Subcutaneous abdominal adipose tissue (tissue), 5 donors: ENCODE results near the gene BHLHA15.

Source experiments
- H3K27ac ChIP-seq: one replicate; pipeline ENCODE4 v1.7.0; 2013; ENCODE audit warnings: low read depth, mild to moderate bottlenecking, inconsistent platforms, low read length, moderate library complexity
- H3K27me3 ChIP-seq, 5 donors: one replicate each; pipeline ENCODE4 v1.7.0; 2013; ENCODE audit warnings: low read length in 5 of 5, inconsistent platforms in 1 of 5; ENCODE audit not compliant: control insufficient read depth in 5 of 5, insufficient read depth in 4 of 5
- H3K36me3 ChIP-seq, 5 donors: one replicate each; pipeline ENCODE4 v1.7.0; 2013; ENCODE audit warnings: low read length in 5 of 5; ENCODE audit not compliant: control insufficient read depth in 5 of 5, insufficient read depth in 5 of 5
- H3K4me1 ChIP-seq, 5 donors: one replicate each; pipeline ENCODE4 v1.7.0; 2013; ENCODE audit warnings: low read length in 5 of 5, mild to moderate bottlenecking in 3 of 5, moderate library complexity in 1 of 5; ENCODE audit not compliant: control insufficient read depth in 5 of 5, insufficient read depth in 5 of 5
- H3K4me3 ChIP-seq, 5 donors: one replicate each; pipeline ENCODE4 v1.7.0; 2013; ENCODE audit warnings: low read length in 5 of 5, low read depth in 1 of 5
- H3K9ac ChIP-seq, 5 donors: one replicate each; pipeline ENCODE4 v1.7.0; 2013; ENCODE audit warnings: low read length in 5 of 5, mild to moderate bottlenecking in 4 of 5, moderate library complexity in 3 of 5
- H3K9me3 ChIP-seq, 5 donors: one replicate each; pipeline ENCODE4 v1.7.0; 2013; ENCODE audit warnings: low read length in 5 of 5; ENCODE audit not compliant: control insufficient read depth in 5 of 5
- donor health status: healthy.
- donor health status: healthy.
- donor health status: healthy.
- donor health status: healthy.
- donor health status: healthy.

The BHLHA15 gene

DNA sequence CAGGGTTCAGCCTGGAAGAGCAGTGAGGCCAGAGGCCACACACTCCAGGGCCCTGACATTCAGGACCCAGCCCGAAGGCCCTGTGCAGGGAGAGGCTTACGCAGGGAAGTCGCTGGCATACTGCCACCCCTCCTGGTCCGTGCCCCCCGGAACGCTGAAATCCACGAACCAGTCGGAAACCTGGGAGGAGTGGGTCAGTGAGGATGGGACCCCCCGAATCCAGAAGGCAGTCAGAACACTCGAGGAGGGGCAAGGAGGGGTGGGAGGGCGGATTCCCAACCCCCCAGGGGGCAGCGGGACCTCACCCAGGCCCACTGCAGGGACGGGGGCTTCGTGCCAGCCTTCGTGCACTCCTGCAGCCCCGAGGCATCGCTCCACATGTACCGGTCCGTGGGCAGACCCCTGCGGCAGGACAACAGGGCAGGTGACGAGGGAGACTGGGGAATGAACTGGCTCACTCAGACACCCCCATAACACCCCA lies 13.5 kb downstream of the BHLHA15 start:
- Histone ChIP-seq H3K27ac (no peak overlapping the region), H3K4me3 (no peak overlapping the region), H3K36me3 (peaks cover 0 to 80% (median 60%) of the 10 kb centered on the region in 5 donors), H3K9me3 (no peaks in the 10 kb centered on the region), H3K4me1 (no peaks in the 10 kb centered on the region), H3K9ac (no peak overlapping the region), H3K27me3 (no peaks in the 10 kb centered on the region)

DNA sequence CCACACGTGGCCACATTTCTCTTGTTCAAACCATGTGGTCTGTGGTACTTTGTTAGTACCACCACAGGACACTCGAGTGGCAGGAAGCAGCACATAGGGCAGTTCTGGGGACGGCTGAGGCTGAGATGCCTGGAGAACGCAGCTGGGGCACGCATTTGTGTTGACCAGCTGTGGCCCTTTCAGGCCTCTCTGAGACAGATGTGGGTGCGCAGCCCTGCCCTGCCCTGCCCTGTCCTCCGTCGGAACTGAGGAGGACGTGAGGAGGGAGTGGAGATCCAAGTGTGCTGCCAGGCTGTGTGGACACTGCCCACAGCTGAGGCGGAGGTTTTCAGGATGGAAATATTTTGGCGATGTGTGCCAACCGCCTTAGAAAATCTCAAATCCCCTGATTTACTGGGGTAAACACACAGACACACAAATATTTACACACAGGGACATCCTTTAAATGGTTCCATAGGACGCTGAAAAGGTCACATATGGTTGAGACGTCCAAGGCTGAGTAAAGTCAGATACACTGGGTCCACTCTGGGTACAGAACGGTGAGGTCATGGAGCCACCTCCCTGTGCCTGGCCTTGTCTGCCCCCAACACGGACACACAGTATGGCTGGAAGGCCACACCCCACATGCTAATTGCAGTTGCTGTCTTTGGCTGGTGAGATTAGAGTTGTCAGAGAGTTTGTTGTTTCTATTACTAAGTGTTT lies 14.8 kb downstream of the BHLHA15 start:
- no peak overlapping the region for H3K9ac ChIP-seq
- no peak overlapping the region for H3K27ac ChIP-seq
- H3K4me3 ChIP-seq: no peak overlapping the region
- H3K9me3 ChIP-seq: no peaks in the 10 kb centered on the region
- no peaks in the 10 kb centered on the region for H3K27me3 ChIP-seq
- peaks cover 0 to 90% (median 64%) of the 10 kb centered on the region in 5 donors for H3K36me3 ChIP-seq
- no peaks in the 10 kb centered on the region for H3K4me1 ChIP-seq

DNA sequence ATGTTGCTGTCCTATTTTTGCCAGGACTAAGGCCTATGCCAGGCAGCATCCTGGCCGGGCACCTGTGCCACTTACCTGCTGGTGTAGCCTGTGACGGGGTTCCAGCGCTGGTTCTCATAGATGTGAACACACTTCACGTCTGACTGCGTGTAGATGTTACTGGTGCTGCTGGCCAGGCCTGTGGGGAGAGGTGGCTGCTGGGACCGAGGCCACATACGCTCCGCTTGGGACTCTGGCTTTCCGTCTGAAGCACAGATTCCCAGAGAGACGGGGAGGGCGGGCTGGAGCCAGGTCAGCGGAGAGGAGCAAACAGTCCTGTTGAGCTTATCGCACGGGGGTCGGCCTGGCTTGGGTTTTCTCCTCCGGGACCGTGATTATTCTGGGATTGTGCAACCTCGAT lies 16.7 kb downstream of the BHLHA15 start:
- no peaks in the 10 kb centered on the region for H3K9me3 ChIP-seq
- no peaks in the 10 kb centered on the region for H3K27me3 ChIP-seq
- no peaks in the 10 kb centered on the region for H3K4me1 ChIP-seq
- peaks cover 0 to 86% (median 62%) of the 10 kb centered on the region in 5 donors for H3K36me3 ChIP-seq
- no peak overlapping the region for H3K9ac ChIP-seq
- no peak overlapping the region for H3K27ac ChIP-seq
- no peak overlapping the region for H3K4me3 ChIP-seq

DNA sequence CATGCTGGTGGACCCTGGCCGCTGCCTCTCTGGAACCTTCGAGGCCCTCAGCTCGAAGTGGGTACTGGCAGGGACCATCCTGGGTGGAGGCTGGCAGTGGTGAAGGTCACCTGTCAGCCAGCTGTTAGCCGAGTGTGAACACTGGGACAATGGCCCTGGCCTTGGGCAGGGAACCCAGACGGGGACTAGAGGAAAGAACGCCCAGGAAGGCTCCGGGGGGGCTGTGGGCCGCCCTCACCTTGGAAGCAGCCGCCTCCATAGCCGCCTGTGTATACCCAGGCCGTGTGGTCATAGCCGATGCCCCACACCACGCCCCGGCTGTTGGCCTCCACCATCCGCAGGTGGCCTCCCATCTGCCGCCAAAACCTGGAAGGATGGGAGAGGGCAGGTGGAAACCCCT lies 17.6 kb downstream of the BHLHA15 start:
- Histone ChIP-seq H3K36me3 (peaks cover 0 to 89% (median 69%) of the 10 kb centered on the region in 5 donors), H3K9me3 (no peaks in the 10 kb centered on the region), H3K9ac (no peak overlapping the region), H3K4me3 (no peak overlapping the region), H3K27ac (no peak overlapping the region), H3K4me1 (no peaks in the 10 kb centered on the region), H3K27me3 (no peaks in the 10 kb centered on the region)

DNA sequence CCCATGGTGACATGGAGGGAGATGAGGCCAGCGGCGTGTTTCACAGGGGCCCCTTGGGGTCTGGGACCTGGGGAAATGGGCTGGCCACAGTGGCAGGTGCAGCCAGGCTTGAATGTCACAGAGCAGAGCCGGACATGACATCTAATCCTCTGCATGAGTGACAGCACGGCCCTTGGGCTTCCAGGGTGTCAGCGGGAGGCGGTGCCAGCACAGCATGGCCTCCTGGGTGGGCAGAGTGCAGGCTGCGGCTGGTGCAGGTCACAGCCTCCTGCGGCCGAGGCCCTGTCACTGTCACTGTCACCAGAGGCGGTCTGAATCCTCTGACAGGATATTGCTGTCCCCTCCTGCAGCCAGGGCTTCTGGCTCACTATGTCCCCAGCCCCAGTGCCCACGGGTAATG lies 18.2 kb downstream of the BHLHA15 start:
- peaks cover 0 to 87% (median 70%) of the 10 kb centered on the region in 5 donors for H3K36me3 ChIP-seq
- no peak overlapping the region for H3K27ac ChIP-seq
- H3K9me3 ChIP-seq: no peaks in the 10 kb centered on the region
- no peak overlapping the region for H3K9ac ChIP-seq
- H3K4me3 ChIP-seq: no peak overlapping the region
- no peaks in the 10 kb centered on the region for H3K4me1 ChIP-seq
- no peaks in the 10 kb centered on the region for H3K27me3 ChIP-seq

DNA sequence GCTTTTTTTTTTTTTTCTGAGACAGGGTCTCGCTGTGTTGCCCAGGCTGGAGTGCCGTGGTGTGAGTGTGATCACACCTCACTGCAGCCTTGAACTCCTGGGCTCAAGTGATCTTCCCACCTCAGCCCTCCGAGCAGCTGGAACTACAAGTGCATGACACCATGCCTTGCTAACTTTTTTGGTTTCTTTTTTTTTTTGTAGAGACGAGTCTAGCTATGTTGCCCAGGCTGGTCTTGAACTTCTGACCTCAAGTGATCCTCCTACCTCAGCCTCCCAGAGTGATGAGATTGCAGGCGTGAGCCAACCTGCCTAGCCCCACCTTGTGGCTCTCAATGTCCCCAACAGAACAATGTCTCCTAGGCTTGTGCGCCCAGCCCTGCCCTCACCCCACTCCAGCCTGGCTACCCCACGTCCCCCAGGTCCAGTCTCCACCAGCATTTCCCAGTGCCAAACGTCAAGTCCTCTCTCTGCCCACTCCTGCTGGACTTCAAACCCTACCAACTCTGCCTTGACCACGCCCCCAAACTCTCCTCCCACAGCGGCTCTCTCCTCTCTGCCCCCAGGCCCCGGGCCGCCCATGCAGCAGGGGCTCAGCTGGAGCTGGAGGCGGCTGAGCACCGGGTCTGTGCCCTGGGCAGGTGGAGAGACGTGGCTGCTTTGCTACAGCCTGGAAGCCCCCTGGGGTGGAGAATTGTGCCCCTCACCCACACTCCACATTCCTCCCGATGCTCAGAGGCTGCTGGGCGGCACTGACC lies 18.9 kb downstream of the BHLHA15 start:
- Histone ChIP-seq H3K4me1 (no peaks in the 10 kb centered on the region), H3K9me3 (no peaks in the 10 kb centered on the region), H3K27me3 (no peaks in the 10 kb centered on the region), H3K9ac (no peak overlapping the region), H3K4me3 (no peak overlapping the region), H3K27ac (no peak overlapping the region), H3K36me3 (peaks cover 0 to 84% (median 65%) of the 10 kb centered on the region in 5 donors)

DNA sequence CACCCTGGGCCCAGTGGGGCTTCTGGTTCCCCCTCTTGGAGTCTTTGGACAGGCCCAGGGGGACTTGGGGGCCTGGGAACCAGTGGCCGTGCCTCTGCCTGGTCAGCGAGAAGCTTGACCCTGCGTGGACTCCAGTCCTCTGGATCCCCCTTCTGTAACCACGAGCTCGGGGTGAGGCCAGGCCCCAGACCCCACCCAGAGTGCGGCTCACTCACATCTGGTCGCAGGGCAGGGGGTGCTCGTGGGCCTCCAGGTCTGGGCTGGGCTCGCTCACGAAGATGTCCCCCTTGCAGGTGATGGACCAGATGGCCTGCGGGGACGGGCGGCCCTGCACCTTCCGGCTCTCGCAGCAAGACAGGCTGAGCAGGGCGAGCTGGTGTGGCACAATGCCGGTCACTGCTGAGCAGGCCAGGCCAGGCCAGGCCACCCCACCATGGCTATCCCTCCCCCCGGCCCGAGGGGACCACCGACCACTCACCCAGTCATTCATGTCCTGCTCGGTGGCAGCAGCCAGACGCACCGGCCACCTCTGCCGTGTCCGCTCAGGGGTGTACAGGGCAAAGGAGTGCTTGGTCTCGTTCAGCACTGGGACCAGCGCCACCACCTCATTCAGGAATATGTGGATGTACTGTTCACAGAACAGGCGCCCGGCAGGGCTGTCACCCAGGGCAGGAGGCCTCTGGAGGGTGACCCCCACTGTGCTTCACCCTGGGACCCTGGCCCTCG lies 19.7 kb downstream of the BHLHA15 start:
- Histone ChIP-seq H3K27ac (no peak overlapping the region), H3K36me3 (peaks cover 0 to 81% (median 63%) of the 10 kb centered on the region in 5 donors), H3K9ac (no peak overlapping the region), H3K9me3 (no peaks in the 10 kb centered on the region), H3K4me3 (no peak overlapping the region), H3K4me1 (no peaks in the 10 kb centered on the region), H3K27me3 (no peaks in the 10 kb centered on the region)

DNA sequence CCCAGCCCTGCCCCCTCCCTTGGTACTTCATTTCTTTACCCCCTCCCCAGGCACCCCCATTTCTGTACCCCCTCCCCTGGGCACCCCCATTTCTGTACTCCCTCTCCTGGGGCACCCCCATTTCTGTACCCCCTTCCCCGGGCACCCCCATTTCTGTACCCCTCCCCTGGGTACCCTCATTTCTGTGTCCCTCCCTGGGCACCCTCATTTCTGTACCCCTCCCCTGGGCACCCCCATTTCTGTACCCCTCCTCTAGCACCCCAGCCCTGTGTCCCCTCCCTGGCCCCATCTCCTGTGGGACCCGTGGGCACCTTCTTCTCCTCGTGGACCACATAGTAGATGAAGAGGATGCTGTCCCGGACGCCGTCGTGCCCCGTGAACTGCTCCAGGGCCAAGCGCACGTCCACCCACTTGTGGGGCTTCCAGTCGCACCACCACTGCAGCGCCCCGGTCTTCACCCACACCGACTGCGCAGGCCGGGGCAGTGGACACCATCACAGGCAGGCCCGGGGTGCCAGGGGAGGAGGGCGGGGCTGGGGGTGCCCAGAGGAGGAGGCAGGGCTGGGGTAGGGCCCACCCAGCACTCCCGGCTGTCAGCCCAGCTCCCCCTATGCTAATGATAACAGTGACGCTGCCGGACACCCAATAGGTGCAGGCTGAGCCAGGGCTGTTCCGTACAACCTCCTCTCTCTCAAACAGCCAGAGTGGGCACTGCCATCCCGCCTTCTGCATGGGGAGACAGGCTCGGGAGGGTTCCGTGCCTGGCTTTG lies 20.4 kb downstream of the BHLHA15 start:
- peaks cover 0 to 81% (median 65%) of the 10 kb centered on the region in 5 donors for H3K36me3 ChIP-seq
- H3K4me1 ChIP-seq: no peaks in the 10 kb centered on the region
- H3K9me3 ChIP-seq: no peaks in the 10 kb centered on the region

DNA sequence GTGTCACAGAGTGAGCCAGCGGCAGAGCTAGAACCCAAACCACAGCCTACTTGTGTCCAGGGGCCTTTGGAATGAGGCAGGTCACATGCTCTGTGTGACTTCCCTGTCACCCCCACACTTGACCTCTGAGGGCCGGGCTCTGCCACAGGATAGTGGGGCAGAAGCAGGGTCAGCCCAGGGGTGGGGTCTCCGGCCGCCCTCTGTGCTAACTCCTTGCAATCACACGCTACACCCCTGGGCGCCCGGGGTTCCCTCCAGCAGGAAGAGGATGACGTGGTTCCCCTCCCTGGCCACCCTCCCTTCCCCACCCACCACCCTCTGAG lies 21.0 kb downstream of the BHLHA15 start:
- Histone ChIP-seq H3K9me3 (no peaks in the 10 kb centered on the region), H3K9ac (no peak overlapping the region), H3K27ac (no peak overlapping the region), H3K4me1 (no peaks in the 10 kb centered on the region), H3K4me3 (no peak overlapping the region), H3K36me3 (peaks cover 0 to 81% (median 68%) of the 10 kb centered on the region in 5 donors), H3K27me3 (no peaks in the 10 kb centered on the region)

More for the DNA sequence above, 20.4 kb downstream of the BHLHA15 start:
- Histone ChIP-seq H3K4me3 (no peak overlapping the region), H3K27me3 (no peaks in the 10 kb centered on the region), H3K27ac (no peak overlapping the region), H3K9ac (no peak overlapping the region)
